D721Med (cell line): ENCODE measurements around the gene CCDC63.
A peak's percentile ranks its signal among the peaks of the same experiment; 100 is the strongest.

Experiments used
- DNase-seq: peaks from one replicate; pipeline ENCODE4 v3.0.0; 2011; ENCODE audit warnings: low spot score; ENCODE audit not compliant: insufficient read length
- FAIRE-seq: peaks from 2 replicates; lab custom pipeline; 2011; peaks lifted over from hg19 to GRCh38; lab: Jason Lieb, UNC
- CTCF ChIP-seq: IDR thresholded peaks from 2 replicates; pipeline ENCODE4 v1.5.1; 2012; ENCODE audit warnings: mild to moderate bottlenecking, control low read depth; ENCODE audit not compliant: insufficient read depth; ENCODE audit errors: missing control alignments

The CCDC63 gene

GRCh38 chr12:110846615-110847566 lies at the start of gene CCDC63:
Gene CCDC63, plus strand, starts transcription at chr12:110846987. Its CDS starts 5,968 bp downstream, at chr12:110852955.
- FAIRE-seq (no peak), DNase-seq (peak; percentile 63)
- peak; percentile 53 for TF ChIP-seq CTCF

- FAIRE-seq = no peak
- no peak for DNase-seq
- no peak for TF ChIP-seq CTCF
Measured at GRCh38 chr12:110798461-110798860, 48.3 kb upstream of the CCDC63 start.

GRCh38 chr12:110802489-110802888 lies 44.3 kb upstream of the CCDC63 start:
- DNase-seq (no peak), FAIRE-seq (no peak)
- TF ChIP-seq CTCF = no peak

- TF ChIP-seq CTCF = no peak
- DNase-seq (no peak), FAIRE-seq (no peak)
Measured at GRCh38 chr12:110804406-110804805, 42.4 kb upstream of the CCDC63 start.

GRCh38 chr12:110807640-110808039 lies 39.1 kb upstream of the CCDC63 start:
- DNase-seq (no peak), FAIRE-seq (no peak)
- TF ChIP-seq CTCF = no peak

DNA sequence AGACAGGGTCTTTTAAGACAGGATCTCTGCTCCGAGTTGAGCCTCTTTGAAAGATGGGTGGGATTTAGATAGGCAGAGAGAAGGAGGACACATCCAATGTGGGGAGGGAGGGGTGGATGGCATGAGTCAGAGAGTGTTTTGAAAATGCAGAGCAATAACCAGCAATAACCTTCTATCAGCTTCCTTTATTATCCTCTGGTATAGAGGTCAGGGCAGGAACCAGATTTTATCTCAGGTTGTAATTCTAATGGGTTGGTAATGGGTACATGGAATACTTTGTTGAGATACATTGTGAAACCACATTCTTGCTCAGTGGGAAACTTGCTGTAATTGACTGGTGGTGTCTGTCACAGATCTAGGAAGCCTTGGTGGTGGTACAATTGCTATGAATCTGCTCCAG lies 37.6 kb upstream of the CCDC63 start:
- no peak for FAIRE-seq
- no peak for TF ChIP-seq CTCF
- no peak for DNase-seq

DNA sequence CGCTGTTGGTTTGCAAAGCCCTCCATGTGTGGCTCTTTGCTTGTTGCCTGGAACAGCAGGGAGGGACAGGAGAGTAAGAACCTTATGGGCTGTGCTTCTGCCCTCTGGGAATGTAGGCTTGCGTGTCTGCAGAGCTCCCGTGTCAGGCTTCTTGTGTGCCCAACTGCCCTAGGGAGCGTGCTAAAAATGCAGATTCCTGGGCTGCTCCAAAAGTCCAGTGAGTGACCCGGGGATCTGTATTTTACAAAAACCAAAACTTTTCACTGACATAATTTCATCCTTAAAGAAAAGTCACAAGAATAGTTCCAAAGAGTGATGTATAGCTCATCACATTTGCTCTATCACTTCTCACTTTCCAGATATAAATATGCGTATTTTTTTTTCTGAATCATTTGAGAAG lies 34.8 kb upstream of the CCDC63 start:
- no peak for DNase-seq
- TF ChIP-seq CTCF = no peak
- FAIRE-seq = no peak
